Left hindlimb (tissue), 1 donor: ENCODE measurements around the gene C1orf21.
A peak's percentile ranks its signal among the peaks of the same experiment; 100 is the strongest.

Source experiments
- DNase-seq: peaks from one replicate; pipeline ENCODE4 v3.0.0-alpha.2; 2018

Gene C1orf21

GRCh38 chr1:184524248-184524647 is 137.4 kb downstream of the C1orf21 start:
- DNase-seq: no peak

GRCh38 chr1:184527402-184527801 is 140.6 kb downstream of the C1orf21 start:
- no peak for DNase-seq

GRCh38 chr1:184530226-184530625 is 143.4 kb downstream of the C1orf21 start:
- no peak for DNase-seq

GRCh38 chr1:184531296-184531695 is 144.5 kb downstream of the C1orf21 start:
- DNase-seq: no peak

- no peak for DNase-seq
Measured at GRCh38 chr1:184532199-184532598, 145.4 kb downstream of the C1orf21 start.

- no peak for DNase-seq
Measured at GRCh38 chr1:184533049-184533448, 146.2 kb downstream of the C1orf21 start.

GRCh38 chr1:184533915-184534314 is 147.1 kb downstream of the C1orf21 start:
- no peak for DNase-seq

GRCh38 chr1:184534690-184535089 is 147.9 kb downstream of the C1orf21 start:
- no peak for DNase-seq

GRCh38 chr1:184535191-184535970 is 148.6 kb downstream of the C1orf21 start:
- peak; percentile 38 for DNase-seq

- DNase-seq: no peak
Measured at GRCh38 chr1:184536246-184536985, 149.6 kb downstream of the C1orf21 start.

- DNase-seq: no peak
Measured at GRCh38 chr1:184539580-184539979, 152.8 kb downstream of the C1orf21 start.

GRCh38 chr1:184541537-184542152 is 154.8 kb downstream of the C1orf21 start:
- DNase-seq: no peak

- no peak for DNase-seq
Measured at GRCh38 chr1:184542291-184542690, 155.5 kb downstream of the C1orf21 start.

- DNase-seq: no peak
Measured at GRCh38 chr1:184545601-184546000, 158.8 kb downstream of the C1orf21 start.

GRCh38 chr1:184552446-184552845 is 165.6 kb downstream of the C1orf21 start:
- DNase-seq: no peak

- DNase-seq: no peak
Measured at GRCh38 chr1:184553845-184554244, 167.0 kb downstream of the C1orf21 start.

GRCh38 chr1:184555665-184556641 is 169.1 kb downstream of the C1orf21 start:
- no peak for DNase-seq

- DNase-seq: no peak
Measured at GRCh38 chr1:184556665-184557064, 169.8 kb downstream of the C1orf21 start.

- DNase-seq: no peak
Measured at GRCh38 chr1:184557423-184558347, 170.9 kb downstream of the C1orf21 start.

- no peak for DNase-seq
Measured at GRCh38 chr1:184558691-184559090, 171.9 kb downstream of the C1orf21 start.

GRCh38 chr1:184559117-184559713 is 172.4 kb downstream of the C1orf21 start:
- DNase-seq: no peak
